ENCODE measurements around the gene BPIFA1.

The BPIFA1 gene

DNA sequence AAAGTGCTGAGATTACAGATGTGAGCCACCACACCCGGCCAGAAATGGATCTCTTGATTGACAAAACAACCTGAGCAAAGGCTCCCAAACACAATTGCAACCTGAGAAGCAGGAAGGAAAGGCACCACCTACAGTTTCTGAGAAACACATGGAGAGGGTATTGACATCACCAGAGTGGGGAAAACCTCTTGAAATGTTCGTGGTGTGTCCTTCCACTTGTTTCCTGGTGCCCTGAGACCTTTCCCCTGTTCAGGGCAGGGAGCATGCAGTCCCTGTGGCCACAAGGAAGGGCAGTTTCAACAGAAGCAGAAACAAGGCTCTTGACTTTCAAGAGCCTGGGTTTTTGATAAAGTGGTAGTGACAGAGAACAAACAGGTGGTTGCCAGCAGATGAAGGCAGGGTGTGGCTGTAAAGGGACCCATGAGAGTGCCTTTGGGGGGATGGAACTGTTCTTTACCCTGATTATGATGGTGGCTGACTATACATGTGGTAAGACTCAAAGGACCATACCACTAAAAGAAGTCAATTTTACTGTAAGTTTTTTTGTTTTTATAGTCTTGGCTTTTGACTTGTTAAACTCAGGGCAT, 3.2 kb upstream of the BPIFA1 start:
- Histone ChIP-seq H3K4me3 (replicated peaks; ENCODE audit: insufficient read depth, low read length) (no peak overlapping the region), H3K27me3 (ENCODE audit: insufficient read depth, poor library complexity, severe bottlenecking) (peaks cover 2% of the 10 kb centered on the region), H3K27ac (replicated peaks) (no peak overlapping the region)
- DNase-seq (ENCODE audit: low read depth in 1 of 2, low spot score in 1 of 2), result no peak
- TF ChIP-seq GABPA (IDR thresholded peaks at IDR 0.05; ENCODE audit: low read depth) (no peak), POLR2AphosphoS5 (IDR thresholded peaks at IDR 0.05; ENCODE audit: low read depth) (no peak), SPI1 (IDR thresholded peaks at IDR 0.05; ENCODE audit: borderline replicate concordance, low read depth) (no peak)
- TF ChIP-seq, protein P1, sequence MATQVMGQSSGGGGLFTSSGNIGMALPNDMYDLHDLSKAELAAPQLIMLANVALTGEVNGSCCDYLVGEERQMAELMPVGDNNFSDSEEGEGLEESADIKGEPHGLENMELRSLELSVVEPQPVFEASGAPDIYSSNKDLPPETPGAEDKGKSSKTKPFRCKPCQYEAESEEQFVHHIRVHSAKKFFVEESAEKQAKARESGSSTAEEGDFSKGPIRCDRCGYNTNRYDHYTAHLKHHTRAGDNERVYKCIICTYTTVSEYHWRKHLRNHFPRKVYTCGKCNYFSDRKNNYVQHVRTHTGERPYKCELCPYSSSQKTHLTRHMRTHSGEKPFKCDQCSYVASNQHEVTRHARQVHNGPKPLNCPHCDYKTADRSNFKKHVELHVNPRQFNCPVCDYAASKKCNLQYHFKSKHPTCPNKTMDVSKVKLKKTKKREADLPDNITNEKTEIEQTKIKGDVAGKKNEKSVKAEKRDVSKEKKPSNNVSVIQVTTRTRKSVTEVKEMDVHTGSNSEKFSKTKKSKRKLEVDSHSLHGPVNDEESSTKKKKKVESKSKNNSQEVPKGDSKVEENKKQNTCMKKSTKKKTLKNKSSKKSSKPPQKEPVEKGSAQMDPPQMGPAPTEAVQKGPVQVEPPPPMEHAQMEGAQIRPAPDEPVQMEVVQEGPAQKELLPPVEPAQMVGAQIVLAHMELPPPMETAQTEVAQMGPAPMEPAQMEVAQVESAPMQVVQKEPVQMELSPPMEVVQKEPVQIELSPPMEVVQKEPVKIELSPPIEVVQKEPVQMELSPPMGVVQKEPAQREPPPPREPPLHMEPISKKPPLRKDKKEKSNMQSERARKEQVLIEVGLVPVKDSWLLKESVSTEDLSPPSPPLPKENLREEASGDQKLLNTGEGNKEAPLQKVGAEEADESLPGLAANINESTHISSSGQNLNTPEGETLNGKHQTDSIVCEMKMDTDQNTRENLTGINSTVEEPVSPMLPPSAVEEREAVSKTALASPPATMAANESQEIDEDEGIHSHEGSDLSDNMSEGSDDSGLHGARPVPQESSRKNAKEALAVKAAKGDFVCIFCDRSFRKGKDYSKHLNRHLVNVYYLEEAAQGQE (IDR thresholded peaks at IDR 0.05; ENCODE audit: insufficient replicate concordance, low read depth), result no peak
- TF ChIP-seq, protein P2, sequence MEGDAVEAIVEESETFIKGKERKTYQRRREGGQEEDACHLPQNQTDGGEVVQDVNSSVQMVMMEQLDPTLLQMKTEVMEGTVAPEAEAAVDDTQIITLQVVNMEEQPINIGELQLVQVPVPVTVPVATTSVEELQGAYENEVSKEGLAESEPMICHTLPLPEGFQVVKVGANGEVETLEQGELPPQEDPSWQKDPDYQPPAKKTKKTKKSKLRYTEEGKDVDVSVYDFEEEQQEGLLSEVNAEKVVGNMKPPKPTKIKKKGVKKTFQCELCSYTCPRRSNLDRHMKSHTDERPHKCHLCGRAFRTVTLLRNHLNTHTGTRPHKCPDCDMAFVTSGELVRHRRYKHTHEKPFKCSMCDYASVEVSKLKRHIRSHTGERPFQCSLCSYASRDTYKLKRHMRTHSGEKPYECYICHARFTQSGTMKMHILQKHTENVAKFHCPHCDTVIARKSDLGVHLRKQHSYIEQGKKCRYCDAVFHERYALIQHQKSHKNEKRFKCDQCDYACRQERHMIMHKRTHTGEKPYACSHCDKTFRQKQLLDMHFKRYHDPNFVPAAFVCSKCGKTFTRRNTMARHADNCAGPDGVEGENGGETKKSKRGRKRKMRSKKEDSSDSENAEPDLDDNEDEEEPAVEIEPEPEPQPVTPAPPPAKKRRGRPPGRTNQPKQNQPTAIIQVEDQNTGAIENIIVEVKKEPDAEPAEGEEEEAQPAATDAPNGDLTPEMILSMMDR (IDR thresholded peaks at IDR 0.05; ENCODE audit: insufficient read depth, low read length), result no peak

DNA sequence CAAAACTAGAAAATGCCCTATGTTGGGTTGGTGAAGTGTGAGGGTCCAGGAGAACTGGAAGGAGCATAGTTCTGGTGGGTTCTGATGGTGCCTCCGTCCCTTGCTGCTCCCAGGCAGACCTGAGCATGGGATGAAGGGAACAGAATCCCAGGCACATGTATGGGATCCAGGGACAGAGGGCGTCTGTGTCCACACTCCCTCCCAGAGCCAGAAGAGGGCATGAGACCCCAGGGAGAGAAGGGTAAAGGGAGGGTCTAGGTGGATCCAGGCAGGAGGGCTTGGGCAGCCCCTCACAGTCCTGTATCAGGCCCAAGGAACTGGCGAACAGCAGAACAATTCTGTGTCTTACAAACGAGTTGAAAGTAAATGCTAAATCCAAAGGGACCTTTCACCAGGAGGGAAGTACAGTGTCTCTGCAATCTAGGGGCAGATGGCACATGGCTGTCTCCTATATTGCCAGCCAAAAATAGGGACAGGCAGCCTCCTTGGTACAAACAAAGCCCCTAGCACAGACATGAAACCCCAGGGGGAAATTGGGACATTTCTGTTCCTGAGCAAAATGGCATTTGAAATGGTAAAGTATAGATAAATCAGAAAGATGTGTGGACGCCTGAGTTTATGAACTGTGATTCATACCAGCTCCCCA, 2.5 kb upstream of the BPIFA1 start:
- Histone ChIP-seq H3K27ac (replicated peaks) (no peak overlapping the region), H3K27me3 (ENCODE audit: insufficient read depth, poor library complexity, severe bottlenecking) (peaks cover 2% of the 10 kb centered on the region), H3K4me3 (replicated peaks; ENCODE audit: insufficient read depth, low read length) (no peak overlapping the region)
- DNase-seq (ENCODE audit: low read depth in 1 of 2, low spot score in 1 of 2), result no peak
- TF ChIP-seq POLR2AphosphoS5 (IDR thresholded peaks at IDR 0.05; ENCODE audit: low read depth), result no peak
- TF ChIP-seq, protein P1 (IDR thresholded peaks at IDR 0.05; ENCODE audit: insufficient replicate concordance, low read depth), result no peak

DNA sequence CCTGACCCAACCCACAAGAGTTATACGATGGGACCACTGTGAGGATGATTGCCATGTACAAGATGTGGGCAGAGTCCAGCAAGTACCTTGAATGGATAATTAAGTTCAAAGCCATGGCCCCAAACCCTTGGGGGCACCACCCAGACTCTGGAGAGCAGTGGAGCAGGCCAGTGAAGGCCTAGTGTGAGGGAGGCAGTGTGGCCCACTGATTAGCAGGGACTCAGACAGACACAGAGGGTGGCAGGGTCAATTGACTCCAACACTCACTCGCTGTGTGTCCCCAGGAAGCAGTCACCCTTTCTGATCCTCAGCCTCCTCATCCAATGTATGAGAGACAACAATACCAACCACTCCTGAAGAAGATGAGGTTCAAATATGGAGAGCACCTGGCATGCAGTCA, 1.7 kb upstream of the BPIFA1 start:
- Histone ChIP-seq H3K27me3 (ENCODE audit: insufficient read depth, poor library complexity, severe bottlenecking) (peaks cover 2% of the 10 kb centered on the region), H3K4me3 (replicated peaks; ENCODE audit: insufficient read depth, low read length) (no peak overlapping the region), H3K27ac (replicated peaks) (no peak overlapping the region)
- no peak for DNase-seq (ENCODE audit: low read depth in 1 of 2, low spot score in 1 of 2)
- no peak for TF ChIP-seq SPI1 (IDR thresholded peaks at IDR 0.05; ENCODE audit: borderline replicate concordance, low read depth)
- TF ChIP-seq GABPA (IDR thresholded peaks at IDR 0.05; ENCODE audit: low read depth), result no peak
- no peak for TF ChIP-seq POLR2AphosphoS5 (IDR thresholded peaks at IDR 0.05; ENCODE audit: low read depth)
- TF ChIP-seq, protein P2 (IDR thresholded peaks at IDR 0.05; ENCODE audit: insufficient read depth, low read length), result no peak
- TF ChIP-seq, protein P1 (IDR thresholded peaks at IDR 0.05; ENCODE audit: insufficient replicate concordance, low read depth), result no peak
